A549 (cell line): ENCODE measurements around the gene ADAMTS4. TPM values are rescaled to one million over a fixed set of nuclear protein-coding genes. Genes with fewer than 3 reads are reported as not detected.
A peak's percentile ranks its signal among the peaks of the same experiment; 100 is the strongest.

Experiments used
- ATAC-seq, 2 experiments: fragments of 200-7000 bp in 1 of 2; fragments of >200 bp in 1 of 2; cut with Nextera tagmentation in 1 of 2; cut with Tn5 transposase in 1 of 2; 3 replicates each; pipeline versions ENCODE4 v1.8.0 to v1.9.1; 2018 to 2020; ENCODE audit warnings: mild to moderate bottlenecking in 1 of 2, moderate library complexity in 1 of 2
- CTCF ChIA-PET: fragments of 300-600 bp; sonication (Branson Sonifier 250); formaldehyde crosslinking; extraction: SDS; loops from one replicate; lab custom pipeline; 2021; ENCODE audit warnings: antibody characterized with exemption, inconsistent platforms; lab: Yijun Ruan, JAX
- POLR2A ChIA-PET: fragments of 350-600 bp; formaldehyde crosslinking; extraction: SDS; loops from one replicate; lab custom pipeline; 2021; ENCODE audit warnings: antibody characterized with exemption, inconsistent platforms; lab: Yijun Ruan, JAX
- DNase-seq, 2 experiments: peaks; one replicate each; pipeline versions ENCODE4 v3.0.0 to v3.0.0-alpha.2; 2011 to 2016; ENCODE audit warnings: low read depth in 1 of 2, low spot score in 1 of 2
- FAIRE-seq: peaks from 2 replicates; lab custom pipeline; 2011; peaks lifted over from hg19 to GRCh38; lab: Jason Lieb, UNC
- H3K27ac ChIP-seq, 2 experiments: fragments of >200 bp; sonication (Bioruptor Twin); formaldehyde crosslinking; 3 replicates each; pipeline ENCODE4 v1.5.1; 2016 to 2017
- H3K4me1 ChIP-seq: fragments of >200 bp; sonication (Bioruptor Twin); formaldehyde crosslinking; 3 replicates; pipeline ENCODE4 v1.6.1; 2016
- H3K4me2 ChIP-seq: fragments of >200 bp; sonication (Bioruptor Twin); formaldehyde crosslinking; 3 replicates; pipeline ENCODE4 v1.6.1; 2016
- H3K4me3 ChIP-seq: fragments of >200 bp; sonication (Bioruptor Twin); formaldehyde crosslinking; 3 replicates; pipeline ENCODE4 v1.5.1; 2016
- H3K9me3 ChIP-seq: fragments of >200 bp; sonication (Bioruptor Twin); formaldehyde crosslinking; 3 replicates; pipeline ENCODE4 v1.6.1; 2016
- CBX2 ChIP-seq: fragments of 200-600 bp; sonication (generic); IDR thresholded peaks from 2 replicates; pipeline ENCODE4 v1.6.1; 2016; ENCODE audit warnings: low read depth, mild to moderate bottlenecking, borderline replicate concordance
- CBX8 ChIP-seq: fragments of 200-600 bp; sonication (generic); IDR thresholded peaks from 2 replicates; pipeline ENCODE4 v1.6.1; 2016
- CHD4 ChIP-seq: fragments of 200-600 bp; sonication (generic); IDR thresholded peaks from 2 replicates; pipeline ENCODE4 v1.6.1; 2016; ENCODE audit warnings: antibody characterized with exemption, mild to moderate bottlenecking, borderline replicate concordance
- ESRRA ChIP-seq: fragments of 150-350 bp; IDR thresholded peaks from 2 replicates; pipeline ENCODE4 v1.6.1; 2014; ENCODE audit warnings: mild to moderate bottlenecking, low read length, borderline replicate concordance
- FOSL2 ChIP-seq, 2 experiments: fragments of 450-650 bp in 1 of 2; fragments of >200 bp in 1 of 2; sonication (Bioruptor Twin) in 1 of 2; formaldehyde crosslinking; IDR thresholded peaks; 2 replicates each; pipeline versions ENCODE4 v1.5.0 to v1.6.1; 2016 to 2020; ENCODE audit warnings: mild to moderate bottlenecking in 1 of 2, moderate library complexity in 1 of 2
- HEYL ChIP-seq: fragments of 250-450 bp; sonication (Bioruptor Pico); IDR thresholded peaks from 2 replicates; pipeline ENCODE4 v1.8.0; 2021; ENCODE audit warnings: mild to moderate bottlenecking, moderate library complexity
- HOXB13 ChIP-seq: fragments of 250-450 bp; sonication (Bioruptor Pico); IDR thresholded peaks from 2 replicates; pipeline ENCODE4 v1.5.0; 2020; ENCODE audit warnings: low read depth, mild to moderate bottlenecking, moderate library complexity
- JUN ChIP-seq, 2 experiments: fragments of >200 bp; sonication (Bioruptor Twin); formaldehyde crosslinking; IDR thresholded peaks; 2 replicates in 1 of 2; 3 replicates in 1 of 2; pipeline ENCODE4 v1.6.1; 2016 to 2017
- KDM1A ChIP-seq: fragments of 200-600 bp; sonication (generic); IDR thresholded peaks from 2 replicates; pipeline ENCODE4 v1.6.1; 2016; ENCODE audit warnings: low read depth, mild to moderate bottlenecking
- KDM5A ChIP-seq: fragments of 200-600 bp; sonication (generic); IDR thresholded peaks from 2 replicates; pipeline ENCODE4 v1.6.1; 2016; ENCODE audit warnings: antibody characterized with exemption, mild to moderate bottlenecking
- MAZ ChIP-seq: fragments of 150-350 bp; IDR thresholded peaks from 2 replicates; pipeline ENCODE4 v1.6.1; 2014; ENCODE audit warnings: antibody characterized with exemption, low read depth, low read length, borderline replicate concordance
- MYC ChIP-seq: IDR thresholded peaks from 2 replicates; pipeline ENCODE4 v1.6.1; 2012; ENCODE audit warnings: mild to moderate bottlenecking, inconsistent platforms, low read length, improper control_type of control experiment, borderline replicate concordance
- NPAS2 ChIP-seq: fragments of 250-450 bp; sonication (Bioruptor Pico); IDR thresholded peaks from 2 replicates; pipeline ENCODE4 v1.8.0; 2022; ENCODE audit warnings: mild to moderate bottlenecking, moderate library complexity, borderline replicate concordance
- PHF8 ChIP-seq: fragments of 200-600 bp; sonication (generic); IDR thresholded peaks from 2 replicates; pipeline ENCODE4 v1.6.1; 2016; ENCODE audit warnings: low read depth, mild to moderate bottlenecking, antibody characterized with exemption, moderate library complexity, borderline replicate concordance
- POLR2A ChIP-seq: IDR thresholded peaks from 2 replicates; pipeline ENCODE4 v1.6.1; 2012; ENCODE audit warnings: mild to moderate bottlenecking, low read length
- POLR2AphosphoS2 ChIP-seq: conservative IDR thresholded peaks from 2 replicates; pipeline ENCODE4 v1.6.1; 2012; ENCODE audit warnings: low read length, improper control_type of control experiment, inconsistent platforms
- RAD21 ChIP-seq, 2 experiments: fragments of >200 bp in 1 of 2; sonication (Bioruptor Twin) in 1 of 2; formaldehyde crosslinking in 1 of 2; IDR thresholded peaks in 1 of 2; conservative IDR thresholded peaks in 1 of 2; 2 replicates in 1 of 2; 3 replicates in 1 of 2; pipeline ENCODE4 v1.6.1; 2012 to 2018; ENCODE audit warnings: inconsistent platforms in 1 of 2
- RCOR1 ChIP-seq: fragments of 150-350 bp; IDR thresholded peaks from 2 replicates; pipeline ENCODE4 v1.6.1; 2014; ENCODE audit warnings: antibody characterized with exemption, low read length, low read depth
- RFX5 ChIP-seq: fragments of 450-650 bp; IDR thresholded peaks from 2 replicates; pipeline ENCODE4 v1.7.1; 2014; ENCODE audit warnings: antibody characterized with exemption, mild to moderate bottlenecking, moderate library complexity
- RNF2 ChIP-seq: fragments of 200-600 bp; sonication (generic); IDR thresholded peaks from 2 replicates; pipeline ENCODE4 v1.6.1; 2016; ENCODE audit warnings: low read depth, mild to moderate bottlenecking, antibody characterized with exemption, moderate library complexity, borderline replicate concordance
- ZC3H11A ChIP-seq: fragments of 450-650 bp; IDR thresholded peaks from 2 replicates; pipeline ENCODE4 v1.6.1; 2014; ENCODE audit warnings: antibody characterized with exemption, mild to moderate bottlenecking
- ZFP36 ChIP-seq: fragments of 450-650 bp; IDR thresholded peaks from 2 replicates; pipeline ENCODE4 v1.6.1; 2014; ENCODE audit warnings: borderline replicate concordance; ENCODE audit not compliant: partially characterized antibody
- ZNF302 ChIP-seq: fragments of 250-450 bp; sonication (Bioruptor Pico); IDR thresholded peaks from 2 replicates; pipeline ENCODE4 v1.9.0; 2021; ENCODE audit warnings: inconsistent platforms, mild to moderate bottlenecking, moderate library complexity
- WGBS: methylation state at CpG from one replicate; pipeline ENCODE4 v1.1.6; 2017; ENCODE audit errors: missing lambda C conversion rate; 5-methylcytosine and 5-hydroxymethylcytosine counted together
- polyA plus RNA-seq, 4 experiments: library from polyadenylated mRNA; depleted of rRNA in 3 of 4; stranded (reverse); fragments of >200 nt; fragmentation: RNase III in 1 of 4; extraction: RNeasy Plus Mini Kit Qiagen cat#74134 plus additional on column Dnase treatment in 1 of 4; gene quantifications; 2 replicates in 3 of 4; 3 replicates in 1 of 4; pipeline ENCODE4 v1.2.3, GENCODE V29; 2011 to 2017
- TF ChIP-seq, protein P1 (sequence below): fragments of >200 bp; sonication (Bioruptor Twin); formaldehyde crosslinking; IDR thresholded peaks from 3 replicates; pipeline ENCODE4 v1.6.1; 2016
- TF ChIP-seq, protein P2 (sequence below): fragments of 450-650 bp; IDR thresholded peaks from 2 replicates; pipeline ENCODE4 v1.6.1; 2014; ENCODE audit warnings: antibody characterized with exemption
- TF ChIP-seq, protein P3 (sequence below): fragments of 150-350 bp; IDR thresholded peaks from 2 replicates; pipeline ENCODE4 v1.6.1; 2014; ENCODE audit warnings: low read depth, mild to moderate bottlenecking, low read length
- TF ChIP-seq, protein P4 (sequence below): IDR thresholded peaks from 2 replicates; pipeline ENCODE4 v1.6.1; 2012; ENCODE audit warnings: low read depth, borderline replicate concordance
- TF ChIP-seq, protein P5 (sequence below): fragments of >200 bp; sonication (Bioruptor Twin); formaldehyde crosslinking; IDR thresholded peaks from 3 replicates; pipeline ENCODE4 v1.5.1; 2016
- TF ChIP-seq, protein P6 (sequence below): fragments of >200 bp; sonication (Bioruptor Twin); formaldehyde crosslinking; IDR thresholded peaks from 2 replicates; pipeline ENCODE4 v1.6.1; 2016

The ADAMTS4 gene
- polyA plus RNA-seq, 2 of the 4 experiments (the other 2 are of a cell fraction), result not detected

DNA sequence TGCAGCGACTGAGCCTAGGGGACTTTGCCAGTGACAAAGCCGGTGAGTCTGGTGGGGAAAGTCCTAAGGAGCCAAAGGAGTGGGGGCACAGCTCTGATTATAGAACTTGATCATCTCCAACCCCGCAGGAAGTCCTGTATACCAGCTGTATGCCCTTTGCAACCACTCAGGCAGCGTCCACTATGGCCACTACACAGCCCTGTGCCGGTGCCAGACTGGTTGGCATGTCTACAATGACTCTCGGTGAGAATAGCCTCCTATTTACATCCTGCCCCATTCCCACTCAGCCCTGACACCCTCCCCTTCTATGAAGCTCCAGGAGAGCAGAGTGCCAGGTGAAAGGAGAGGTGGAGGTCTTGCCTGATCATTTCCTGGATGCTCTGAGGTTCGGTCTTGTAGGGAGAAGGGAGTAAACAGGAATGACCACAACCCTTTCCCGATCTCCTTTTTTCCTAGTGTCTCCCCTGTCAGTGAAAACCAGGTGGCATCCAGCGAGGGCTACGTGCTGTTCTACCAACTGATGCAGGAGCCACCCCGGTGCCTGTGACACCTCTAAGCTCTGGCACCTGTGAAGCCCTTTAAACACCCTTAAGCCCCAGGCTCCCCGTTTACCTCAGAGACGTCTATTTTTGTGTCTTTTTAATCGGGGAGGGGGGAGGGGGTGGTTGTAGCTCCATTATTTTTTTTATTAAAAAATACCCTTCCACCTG lies 33.8 kb downstream of the ADAMTS4 start:
- FAIRE-seq, result no peak
- Histone ChIP-seq H3K9me3 (no peaks in the 10 kb centered on the region), H3K4me3 (peak overlapping the region; percentile 62), H3K27ac (peak overlapping the region in 1 of 2 experiments; percentile 73; a peak in 4 of 6 replicates), H3K4me2 (peak overlapping the region; percentile 99), H3K4me1 (peaks cover 20% of the 10 kb centered on the region)
- CTCF ChIA-PET, result interaction anchor here (0.6 to 5.5 kb wide), 18 partner anchors 10 to 222 kb away, joined by 3 to 59 read pairs (median 7); partner anchors contain the start of genes DEDD, NECTIN4 and UFC1
- POLR2A ChIA-PET, result interaction anchor here (0.6 to 2.8 kb wide), 8 partner anchors 7 to 119 kb away, joined by 3 to 25 read pairs (median 6); partner anchors contain the start of genes B4GALT3, NDUFS2, UFC1 and USF1
- no peak for DNase-seq
- ATAC-seq, result no peak
- TF ChIP-seq KDM1A (no peak), JUN (IDR thresholded peaks at IDR 0.05) (no peak), HOXB13 (no peak), NPAS2 (CRISPR knock-in tag) (no peak), ESRRA (no peak), POLR2A (no peak), RFX5 (no peak), CBX8 (no peak), POLR2AphosphoS2 (no peak), ZNF302 (CRISPR knock-in tag) (no peak), RAD21 (conservative IDR thresholded peaks at IDR 0.05 in 1 of 2, IDR thresholded peaks at IDR 0.05 in 1 of 2) (no peak), RCOR1 (no peak), KDM5A (no peak)
- TF ChIP-seq, protein P1, sequence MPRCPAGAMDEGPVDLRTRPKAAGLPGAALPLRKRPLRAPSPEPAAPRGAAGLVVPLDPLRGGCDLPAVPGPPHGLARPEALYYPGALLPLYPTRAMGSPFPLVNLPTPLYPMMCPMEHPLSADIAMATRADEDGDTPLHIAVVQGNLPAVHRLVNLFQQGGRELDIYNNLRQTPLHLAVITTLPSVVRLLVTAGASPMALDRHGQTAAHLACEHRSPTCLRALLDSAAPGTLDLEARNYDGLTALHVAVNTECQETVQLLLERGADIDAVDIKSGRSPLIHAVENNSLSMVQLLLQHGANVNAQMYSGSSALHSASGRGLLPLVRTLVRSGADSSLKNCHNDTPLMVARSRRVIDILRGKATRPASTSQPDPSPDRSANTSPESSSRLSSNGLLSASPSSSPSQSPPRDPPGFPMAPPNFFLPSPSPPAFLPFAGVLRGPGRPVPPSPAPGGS, result no peak
- TF ChIP-seq, protein P2, sequence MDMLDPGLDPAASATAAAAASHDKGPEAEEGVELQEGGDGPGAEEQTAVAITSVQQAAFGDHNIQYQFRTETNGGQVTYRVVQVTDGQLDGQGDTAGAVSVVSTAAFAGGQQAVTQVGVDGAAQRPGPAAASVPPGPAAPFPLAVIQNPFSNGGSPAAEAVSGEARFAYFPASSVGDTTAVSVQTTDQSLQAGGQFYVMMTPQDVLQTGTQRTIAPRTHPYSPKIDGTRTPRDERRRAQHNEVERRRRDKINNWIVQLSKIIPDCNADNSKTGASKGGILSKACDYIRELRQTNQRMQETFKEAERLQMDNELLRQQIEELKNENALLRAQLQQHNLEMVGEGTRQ, result no peak
- WGBS, result 61% methylated on average over 14 of the region's 14 CpGs

DNA sequence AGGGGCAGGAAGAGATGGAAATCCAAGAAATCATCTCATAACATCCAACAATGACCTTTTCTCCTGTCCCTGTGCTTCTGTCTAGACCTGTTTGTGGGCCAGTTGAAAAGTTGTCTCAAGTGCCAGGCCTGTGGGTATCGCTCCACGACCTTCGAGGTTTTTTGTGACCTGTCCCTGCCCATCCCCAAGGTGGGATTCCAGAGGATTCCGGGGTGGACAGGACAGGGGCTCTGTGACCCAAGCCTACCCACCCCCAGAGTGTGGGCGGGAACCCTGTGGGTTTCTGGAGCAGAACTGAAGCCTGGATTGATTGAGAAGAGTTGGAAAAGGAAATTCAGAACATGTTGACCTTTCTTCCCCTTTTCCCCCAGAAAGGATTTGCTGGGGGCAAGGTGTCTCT lies 35.1 kb downstream of the ADAMTS4 start:
- TF ChIP-seq HEYL (CRISPR knock-in tag) (no peak), PHF8 (no peak), POLR2AphosphoS2 (no peak), CHD4 (no peak), JUN (IDR thresholded peaks at IDR 0.05) (no peak), KDM1A (no peak), RNF2 (no peak), RCOR1 (no peak), CBX2 (no peak), ZFP36 (no peak), FOSL2 (IDR thresholded peaks at IDR 0.05) (no peak), FOSL2 (CRISPR knock-in tag; IDR thresholded peaks at IDR 0.05) (no peak), ZC3H11A (no peak), MYC (no peak), MAZ (no peak)
- TF ChIP-seq, protein P3, sequence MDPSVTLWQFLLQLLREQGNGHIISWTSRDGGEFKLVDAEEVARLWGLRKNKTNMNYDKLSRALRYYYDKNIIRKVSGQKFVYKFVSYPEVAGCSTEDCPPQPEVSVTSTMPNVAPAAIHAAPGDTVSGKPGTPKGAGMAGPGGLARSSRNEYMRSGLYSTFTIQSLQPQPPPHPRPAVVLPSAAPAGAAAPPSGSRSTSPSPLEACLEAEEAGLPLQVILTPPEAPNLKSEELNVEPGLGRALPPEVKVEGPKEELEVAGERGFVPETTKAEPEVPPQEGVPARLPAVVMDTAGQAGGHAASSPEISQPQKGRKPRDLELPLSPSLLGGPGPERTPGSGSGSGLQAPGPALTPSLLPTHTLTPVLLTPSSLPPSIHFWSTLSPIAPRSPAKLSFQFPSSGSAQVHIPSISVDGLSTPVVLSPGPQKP, result no peak
- TF ChIP-seq, protein P4, sequence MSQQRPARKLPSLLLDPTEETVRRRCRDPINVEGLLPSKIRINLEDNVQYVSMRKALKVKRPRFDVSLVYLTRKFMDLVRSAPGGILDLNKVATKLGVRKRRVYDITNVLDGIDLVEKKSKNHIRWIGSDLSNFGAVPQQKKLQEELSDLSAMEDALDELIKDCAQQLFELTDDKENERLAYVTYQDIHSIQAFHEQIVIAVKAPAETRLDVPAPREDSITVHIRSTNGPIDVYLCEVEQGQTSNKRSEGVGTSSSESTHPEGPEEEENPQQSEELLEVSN, result no peak
- TF ChIP-seq, protein P5, sequence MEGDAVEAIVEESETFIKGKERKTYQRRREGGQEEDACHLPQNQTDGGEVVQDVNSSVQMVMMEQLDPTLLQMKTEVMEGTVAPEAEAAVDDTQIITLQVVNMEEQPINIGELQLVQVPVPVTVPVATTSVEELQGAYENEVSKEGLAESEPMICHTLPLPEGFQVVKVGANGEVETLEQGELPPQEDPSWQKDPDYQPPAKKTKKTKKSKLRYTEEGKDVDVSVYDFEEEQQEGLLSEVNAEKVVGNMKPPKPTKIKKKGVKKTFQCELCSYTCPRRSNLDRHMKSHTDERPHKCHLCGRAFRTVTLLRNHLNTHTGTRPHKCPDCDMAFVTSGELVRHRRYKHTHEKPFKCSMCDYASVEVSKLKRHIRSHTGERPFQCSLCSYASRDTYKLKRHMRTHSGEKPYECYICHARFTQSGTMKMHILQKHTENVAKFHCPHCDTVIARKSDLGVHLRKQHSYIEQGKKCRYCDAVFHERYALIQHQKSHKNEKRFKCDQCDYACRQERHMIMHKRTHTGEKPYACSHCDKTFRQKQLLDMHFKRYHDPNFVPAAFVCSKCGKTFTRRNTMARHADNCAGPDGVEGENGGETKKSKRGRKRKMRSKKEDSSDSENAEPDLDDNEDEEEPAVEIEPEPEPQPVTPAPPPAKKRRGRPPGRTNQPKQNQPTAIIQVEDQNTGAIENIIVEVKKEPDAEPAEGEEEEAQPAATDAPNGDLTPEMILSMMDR, result no peak
- TF ChIP-seq, protein P6, sequence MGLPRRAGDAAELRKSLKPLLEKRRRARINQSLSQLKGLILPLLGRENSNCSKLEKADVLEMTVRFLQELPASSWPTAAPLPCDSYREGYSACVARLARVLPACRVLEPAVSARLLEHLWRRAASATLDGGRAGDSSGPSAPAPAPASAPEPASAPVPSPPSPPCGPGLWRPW, result no peak
- WGBS, result 98% methylated on average over 5 of the region's 5 CpGs
- H3K9me3 ChIP-seq, result no peaks in the 10 kb centered on the region
- peaks cover 23% of the 10 kb centered on the region for H3K4me1 ChIP-seq
- H3K4me2 ChIP-seq, result no peak overlapping the region
- DNase-seq (no peak), ATAC-seq (no peak), FAIRE-seq (no peak)
- H3K4me3 ChIP-seq, result no peak overlapping the region
- POLR2A ChIA-PET, result no interaction called here
- H3K27ac ChIP-seq, result no peak overlapping the region
- CTCF ChIA-PET, result interaction anchor here (3.6 to 5.3 kb wide), 2 partner anchors 9 to 219 kb away, joined by 28 to 59 read pairs; partner anchors contain the start of gene UFC1
